Caco-2 (cell line): Measurements from ENCODE around the gene APOA1. TPM values are rescaled to one million over a fixed set of nuclear protein-coding genes. Genes with fewer than 3 reads are reported as not detected.

Experiments used
- BruUV-seq: library from RNA; stranded (reverse); fragments of 400-500 nt; replicated peaks from 2 replicates; lab custom pipeline; 2021; lab: Mats Ljungman, UMichigan
- CTCF ChIA-PET: fragments of 300-600 bp; sonication (Branson Sonifier 250); formaldehyde crosslinking; loops from one replicate; lab custom pipeline; 2022; ENCODE audit warnings: antibody characterized with exemption; lab: Charles Lee
- POLR2A ChIA-PET: fragments of 300-600 bp; sonication (Branson Sonifier 250); formaldehyde crosslinking; loops from one replicate; lab custom pipeline; 2022; ENCODE audit warnings: antibody characterized with exemption; lab: Charles Lee
- DNase-seq, 2 experiments: peaks; one replicate each; pipeline versions ENCODE4 v3.0.0 to v3.0.0-alpha.2; 2020 to 2022
- H3K27me3 ChIP-seq: replicated peaks from 2 replicates; pipeline ENCODE4 v1.6.0; 2011; ENCODE audit warnings: low read length; ENCODE audit not compliant: control insufficient read depth, insufficient read depth
- H3K36me3 ChIP-seq: 2 replicates; pipeline ENCODE4 v1.5.1; 2011; ENCODE audit warnings: low read length; ENCODE audit not compliant: control insufficient read depth, insufficient read depth
- H3K4me1 ChIP-seq: fragments of 250-450 bp; sonication (Bioruptor Pico); 2 replicates; pipeline ENCODE4 v1.5.1; 2020; ENCODE audit warnings: mild to moderate bottlenecking
- H3K4me3 ChIP-seq: 2 replicates; pipeline ENCODE4 v1.5.1; 2011; ENCODE audit warnings: low read depth, mild to moderate bottlenecking, control low read depth, low read length
- H3K9me3 ChIP-seq: fragments of 250-450 bp; sonication (Bioruptor Pico); 2 replicates; pipeline ENCODE4 v1.5.1; 2020; ENCODE audit warnings: mild to moderate bottlenecking, moderate library complexity
- H3K27ac Mint-ChIP-seq: one replicate; pipeline ENCODE4 v1.8.0; 2022; ENCODE audit warnings: mixed read lengths; ENCODE audit not compliant: unreplicated experiment
- H3K27me3 Mint-ChIP-seq: one replicate; pipeline ENCODE4 v1.8.0; 2022; ENCODE audit warnings: mixed read lengths; ENCODE audit not compliant: insufficient read depth, unreplicated experiment
- H3K36me3 Mint-ChIP-seq: one replicate; pipeline ENCODE4 v1.8.0; 2022; ENCODE audit warnings: mild to moderate bottlenecking, mixed read lengths; ENCODE audit not compliant: insufficient read depth, unreplicated experiment
- H3K4me1 Mint-ChIP-seq: one replicate; pipeline ENCODE4 v1.8.0; 2022; ENCODE audit warnings: low read depth, mixed read lengths; ENCODE audit not compliant: unreplicated experiment
- H3K4me3 Mint-ChIP-seq: one replicate; pipeline ENCODE4 v1.8.0; 2022; ENCODE audit warnings: mild to moderate bottlenecking, moderate library complexity, mixed read lengths; ENCODE audit not compliant: unreplicated experiment
- H3K9me3 Mint-ChIP-seq: one replicate; pipeline ENCODE4 v1.8.0; 2022; ENCODE audit warnings: mixed read lengths; ENCODE audit not compliant: unreplicated experiment
- CTCF ChIP-seq, 2 experiments: fragments of 200-600 bp in 1 of 2; IDR thresholded peaks; 1 replicate in 1 of 2; 2 replicates in 1 of 2; pipeline versions ENCODE4 v1.5.1 to v1.8.0; 2011 to 2022; ENCODE audit warnings: antibody characterized with exemption in 1 of 2, control low read depth in 1 of 2, inconsistent platforms in 1 of 2, low read depth in 1 of 2, low read length in 1 of 2, mild to moderate bottlenecking in 1 of 2, moderate library complexity in 1 of 2; ENCODE audit not compliant: insufficient read depth in 1 of 2, severe bottlenecking in 1 of 2, unreplicated experiment in 1 of 2
- intact Hi-C: fragments of 100-400 bp; cut with micrococcal nuclease; formaldehyde crosslinking; loops from one replicate; pipeline ENCODE4 v1.10.0; 2022; ENCODE audit not compliant: unreplicated experiment
- total RNA-seq: library from RNA; stranded (reverse); gene quantifications from 2 replicates; pipeline ENCODE4 v1.2.3, GENCODE V29; 2022

Gene APOA1
- total RNA-seq, 1 experiment from 2014 or later = 913 TPM

- H3K36me3 Mint-ChIP-seq = peaks cover 52% of the 10 kb centered on the region
- H3K4me1 ChIP-seq = peaks cover 5% of the 10 kb centered on the region; the same call in 1 of the 2 replicates
- H3K27ac Mint-ChIP-seq = no peak overlapping the region
- DNase-seq = no peak
- peaks cover 17% of the 10 kb centered on the region for H3K4me1 Mint-ChIP-seq
- intact Hi-C loops = no loop called here
- no peaks in the 10 kb centered on the region for H3K27me3 Mint-ChIP-seq
- ChIA-PET POLR2A (no interaction called here), CTCF (interaction anchor here (0.6 to 1.5 kb wide), 2 partner anchors 62 to 1498 kb away, joined by 3 to 4 read pairs; partner anchors contain the start of gene APOA5)
- no peaks in the 10 kb centered on the region for H3K9me3 ChIP-seq
- no peak for TF ChIP-seq CTCF (IDR thresholded peaks at IDR 0.05; ENCODE audit: insufficient read depth in 1 of 2, low read depth in 1 of 2, low read length in 1 of 2, severe bottlenecking in 1 of 2, unreplicated experiment in 1 of 2)
- H3K4me3 Mint-ChIP-seq = no peak overlapping the region
- H3K36me3 ChIP-seq = peaks cover 6% of the 10 kb centered on the region
- no TSS peak for BruUV-seq
- no peaks in the 10 kb centered on the region for H3K27me3 ChIP-seq
- no peaks in the 10 kb centered on the region for H3K9me3 Mint-ChIP-seq
- H3K4me3 ChIP-seq = no peak overlapping the region
These were observed 16.1 kb upstream of the APOA1 start for GRCh38 chr11:116853461-116854073.

- peaks cover 6% of the 10 kb centered on the region for H3K36me3 ChIP-seq
- POLR2A ChIA-PET = no interaction called here
- no peak for TF ChIP-seq CTCF (IDR thresholded peaks at IDR 0.05; ENCODE audit: insufficient read depth in 1 of 2, low read depth in 1 of 2, low read length in 1 of 2, severe bottlenecking in 1 of 2, unreplicated experiment in 1 of 2)
- no peaks in the 10 kb centered on the region for H3K27me3 ChIP-seq
- Mint-ChIP-seq H3K27me3 (no peaks in the 10 kb centered on the region), H3K4me3 (no peak overlapping the region), H3K36me3 (peaks cover 41% of the 10 kb centered on the region), H3K27ac (no peak overlapping the region), H3K9me3 (no peaks in the 10 kb centered on the region), H3K4me1 (peaks cover 10% of the 10 kb centered on the region)
- BruUV-seq = no TSS peak
- H3K4me1 ChIP-seq = peaks cover under 1% of the 10 kb centered on the region; the same call in 1 of the 2 replicates
- H3K9me3 ChIP-seq = no peaks in the 10 kb centered on the region
- CTCF ChIA-PET = interaction anchor here (0.6 to 1.1 kb wide), 2 partner anchors 24 to 1499 kb away, joined by 3 read pairs; no protein-coding TSS in a partner anchor
- no peak for DNase-seq
- H3K4me3 ChIP-seq = no peak overlapping the region
- intact Hi-C loops = no loop called here
These were observed 15.0 kb upstream of the APOA1 start for GRCh38 chr11:116852261-116853031.

GRCh38 chr11:116851626-116852025 lies 14.2 kb upstream of the APOA1 start:
- H3K27me3 Mint-ChIP-seq = no peaks in the 10 kb centered on the region
- no peak for TF ChIP-seq CTCF (IDR thresholded peaks at IDR 0.05; ENCODE audit: insufficient read depth in 1 of 2, low read depth in 1 of 2, low read length in 1 of 2, severe bottlenecking in 1 of 2, unreplicated experiment in 1 of 2)
- no peak overlapping the region for H3K4me3 ChIP-seq
- H3K9me3 ChIP-seq = no peaks in the 10 kb centered on the region
- no peaks in the 10 kb centered on the region for H3K9me3 Mint-ChIP-seq
- intact Hi-C loops = no loop called here
- DNase-seq = no peak
- no peaks in the 10 kb centered on the region for H3K4me1 ChIP-seq
- BruUV-seq = no TSS peak
- no peak overlapping the region for H3K4me3 Mint-ChIP-seq
- ChIA-PET CTCF (interaction anchor here (1.1 kb wide), 1 partner anchor 23 kb away, joined by 3 read pairs; no protein-coding TSS in a partner anchor), POLR2A (no interaction called here)
- H3K27me3 ChIP-seq = no peaks in the 10 kb centered on the region
- peaks cover 9% of the 10 kb centered on the region for H3K36me3 ChIP-seq
- peaks cover 40% of the 10 kb centered on the region for H3K36me3 Mint-ChIP-seq
- peaks cover 10% of the 10 kb centered on the region for H3K4me1 Mint-ChIP-seq
- no peak overlapping the region for H3K27ac Mint-ChIP-seq
